Right atrium auricular region (tissue), 2 donors: ENCODE results near the gene PLEKHM2. TPM values are rescaled to one million over a fixed set of nuclear protein-coding genes. Genes with fewer than 3 reads are reported as not detected.

Source experiments
- DNase-seq: peaks from one replicate; pipeline ENCODE4 v3.0.0-alpha.2; 2019; ENCODE audit warnings: low spot score
- H3K27ac ChIP-seq, 2 donors: fragments of 200-600 bp; sonication (generic); 1 replicate in 1 of 2; 2 replicates in 1 of 2; pipeline ENCODE4 v1.5.1; 2016 to 2019
- H3K27me3 ChIP-seq, 2 donors: fragments of 200-600 bp; sonication (generic); one replicate each; pipeline versions ENCODE4 v1.5.1 to v1.6.0; 2017 to 2019
- H3K36me3 ChIP-seq: fragments of 200-600 bp; sonication (generic); one replicate; pipeline ENCODE4 v1.5.1; 2016
- H3K4me1 ChIP-seq, 2 donors: fragments of 200-600 bp; sonication (generic); one replicate each; pipeline versions ENCODE4 v1.5.1 to v1.6.0; 2017 to 2019
- H3K4me3 ChIP-seq, 2 donors: fragments of 200-600 bp; sonication (generic); 1 replicate in 1 of 2; 2 replicates in 1 of 2; pipeline ENCODE4 v1.5.1; 2017 to 2019; ENCODE audit warnings: mild to moderate bottlenecking in 1 of 2, moderate library complexity in 1 of 2
- H3K9me3 ChIP-seq, 2 donors: fragments of 200-600 bp; sonication (generic); one replicate each; pipeline ENCODE4 v1.5.1; 2019
- total RNA-seq, 2 donors: library from RNA; depleted of rRNA; stranded (reverse); fragments of >200 nt; gene quantifications; one replicate each; pipeline ENCODE4 v1.1.0, GENCODE V29; 2016
- TF ChIP-seq, protein P1 (sequence below), 2 donors: fragments of 200-600 bp; sonication (generic); IDR thresholded peaks; one replicate each; pipeline ENCODE4 v1.5.1; 2019; ENCODE audit warnings: antibody characterized with exemption in 2 of 2

Gene PLEKHM2
- total RNA-seq, 2 donors from 2014 or later = 53.6 to 78.1 TPM

DNA sequence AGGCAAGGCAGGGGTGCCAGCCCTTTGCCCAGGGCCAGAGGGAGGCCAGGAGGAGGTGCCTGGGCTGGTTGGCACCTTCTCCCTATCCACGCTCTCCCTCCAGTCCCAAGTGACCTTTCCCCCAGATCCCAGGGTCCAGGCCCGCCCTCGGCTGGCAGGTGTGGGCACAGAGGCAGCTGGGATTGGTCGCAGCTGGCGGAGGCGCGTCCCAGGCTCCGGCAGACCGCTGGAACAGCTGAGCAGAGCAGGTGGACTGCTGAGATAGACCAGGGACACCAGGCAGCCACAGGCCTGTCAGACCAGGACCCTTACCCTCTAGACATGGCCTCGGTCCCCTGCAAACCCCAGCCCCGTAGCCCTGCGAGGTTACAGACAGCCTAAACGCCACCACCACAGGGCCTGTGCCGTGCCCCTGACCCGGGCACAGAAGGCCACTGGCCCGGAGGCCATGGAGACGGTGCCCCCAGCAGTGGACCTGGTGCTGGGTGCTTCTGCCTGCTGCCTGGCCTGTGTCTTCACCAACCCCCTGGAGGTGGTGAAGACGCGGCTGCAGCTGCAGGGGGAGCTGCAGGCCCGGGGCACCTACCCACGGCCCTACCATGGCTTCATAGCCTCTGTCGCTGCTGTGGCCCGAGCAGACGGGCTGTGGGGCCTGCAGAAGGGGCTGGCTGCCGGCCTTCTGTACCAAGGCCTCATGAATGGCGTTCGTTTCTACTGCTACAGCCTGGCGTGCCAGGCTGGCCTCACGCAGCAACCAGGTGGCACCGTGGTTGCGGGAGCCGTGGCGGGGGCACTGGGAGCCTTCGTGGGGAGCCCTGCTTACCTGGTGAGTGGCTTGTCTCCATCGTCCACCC, 52.1 kb downstream of the PLEKHM2 start, which contains the start of gene SLC25A34:
SLC25A34 (plus strand) TSS at position 221 of the 854 bp plus-strand sequence; CDS start at position 449, 228 bp downstream.
- Histone ChIP-seq H3K36me3 (peaks cover 39% of the 10 kb centered on the region), H3K27me3 (no peaks in the 10 kb centered on the region), H3K4me1 (peaks cover 0 to 38% of the 10 kb centered on the region in 2 donors), H3K9me3 (no peaks in the 10 kb centered on the region), H3K4me3 (peak within 1 kb of the TSS; percentile 13 to 26), H3K27ac (peak within 1 kb of the TSS; percentile 79 to 94)
- DNase-seq = no peak
- TF ChIP-seq, protein P1, sequence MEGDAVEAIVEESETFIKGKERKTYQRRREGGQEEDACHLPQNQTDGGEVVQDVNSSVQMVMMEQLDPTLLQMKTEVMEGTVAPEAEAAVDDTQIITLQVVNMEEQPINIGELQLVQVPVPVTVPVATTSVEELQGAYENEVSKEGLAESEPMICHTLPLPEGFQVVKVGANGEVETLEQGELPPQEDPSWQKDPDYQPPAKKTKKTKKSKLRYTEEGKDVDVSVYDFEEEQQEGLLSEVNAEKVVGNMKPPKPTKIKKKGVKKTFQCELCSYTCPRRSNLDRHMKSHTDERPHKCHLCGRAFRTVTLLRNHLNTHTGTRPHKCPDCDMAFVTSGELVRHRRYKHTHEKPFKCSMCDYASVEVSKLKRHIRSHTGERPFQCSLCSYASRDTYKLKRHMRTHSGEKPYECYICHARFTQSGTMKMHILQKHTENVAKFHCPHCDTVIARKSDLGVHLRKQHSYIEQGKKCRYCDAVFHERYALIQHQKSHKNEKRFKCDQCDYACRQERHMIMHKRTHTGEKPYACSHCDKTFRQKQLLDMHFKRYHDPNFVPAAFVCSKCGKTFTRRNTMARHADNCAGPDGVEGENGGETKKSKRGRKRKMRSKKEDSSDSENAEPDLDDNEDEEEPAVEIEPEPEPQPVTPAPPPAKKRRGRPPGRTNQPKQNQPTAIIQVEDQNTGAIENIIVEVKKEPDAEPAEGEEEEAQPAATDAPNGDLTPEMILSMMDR (IDR thresholded peaks at IDR 0.05) = no peak

DNA sequence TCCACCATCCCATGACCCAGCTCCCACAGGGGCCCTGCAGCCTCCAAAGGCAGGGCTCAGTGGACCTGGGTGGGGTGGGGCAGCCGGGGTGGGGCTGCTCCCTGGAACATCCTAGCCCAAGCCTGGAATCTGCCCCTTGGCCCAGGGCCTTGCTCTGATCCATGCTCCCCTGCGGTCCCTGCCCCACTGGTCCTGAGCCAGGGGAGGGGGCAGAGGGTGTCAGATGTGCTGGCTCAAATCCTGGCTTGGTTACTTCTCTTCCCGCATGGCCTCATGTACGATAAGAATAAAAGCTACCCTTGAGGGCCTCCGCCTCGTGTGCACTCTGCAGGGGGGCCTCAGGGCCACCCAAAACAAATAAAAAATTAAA, 52.8 kb downstream of the PLEKHM2 start:
- peak overlapping the region in 1 of 2 donors; percentile 26 for H3K4me3 ChIP-seq
- no peak for DNase-seq
- TF ChIP-seq, protein P1 (IDR thresholded peaks at IDR 0.05) = no peak
- no peaks in the 10 kb centered on the region for H3K9me3 ChIP-seq
- H3K27me3 ChIP-seq = no peaks in the 10 kb centered on the region
- peak overlapping the region; percentile 79 to 94 for H3K27ac ChIP-seq
- H3K4me1 ChIP-seq = peaks cover 0 to 42% of the 10 kb centered on the region in 2 donors
- H3K36me3 ChIP-seq = peaks cover 33% of the 10 kb centered on the region

DNA sequence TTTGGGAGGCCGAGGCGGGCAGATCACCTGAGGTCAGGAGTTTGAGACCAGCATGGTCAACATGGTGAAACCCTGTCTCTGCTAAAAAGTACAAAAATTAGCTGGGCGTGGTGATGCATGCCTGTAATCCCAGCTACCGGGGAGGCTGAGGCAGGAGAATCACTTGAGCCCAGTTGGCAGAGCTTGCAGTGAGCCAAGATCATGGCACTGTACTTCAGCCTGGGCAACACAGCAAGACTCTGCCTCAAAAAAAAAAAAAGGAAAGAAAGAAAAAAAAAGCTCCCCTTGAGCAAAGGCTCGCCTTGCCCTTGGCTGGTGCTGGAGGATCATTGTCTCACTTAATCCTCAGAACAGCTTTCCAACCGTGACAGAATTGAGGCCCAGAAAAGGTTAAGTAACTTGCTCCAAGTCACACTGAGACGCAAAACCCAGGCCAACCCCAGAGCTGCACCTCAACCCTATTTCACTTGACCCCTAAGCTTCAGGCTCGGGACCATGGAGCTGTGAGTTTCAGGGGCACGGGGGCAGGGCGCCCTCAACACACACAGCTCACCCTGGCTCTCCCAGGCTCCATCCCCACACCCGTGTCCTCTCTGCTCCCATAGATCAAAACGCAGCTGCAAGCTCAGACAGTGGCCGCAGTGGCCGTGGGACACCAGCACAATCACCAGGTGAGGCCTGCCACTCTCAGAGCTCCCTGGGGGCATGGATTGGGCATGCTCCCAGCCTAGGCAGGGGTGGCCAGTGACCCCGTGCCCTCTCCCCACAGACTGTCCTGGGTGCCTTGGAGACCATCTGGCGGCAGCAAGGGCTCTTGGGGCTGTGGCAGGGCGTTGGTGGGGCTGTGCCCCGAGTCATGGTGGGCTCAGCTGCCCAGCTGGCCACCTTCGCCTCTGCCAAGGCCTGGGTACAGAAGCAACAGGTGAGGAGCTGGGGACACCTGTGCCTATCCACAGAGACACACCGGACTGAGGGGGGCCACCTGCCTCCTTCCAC, 53.5 kb downstream of the PLEKHM2 start:
- DNase-seq = no peak
- Histone ChIP-seq H3K36me3 (peaks cover 25% of the 10 kb centered on the region), H3K27ac (peak overlapping the region; percentile 79 to 94), H3K4me3 (no peak overlapping the region), H3K4me1 (peaks cover 0 to 42% of the 10 kb centered on the region in 2 donors), H3K9me3 (no peaks in the 10 kb centered on the region), H3K27me3 (no peaks in the 10 kb centered on the region)
- TF ChIP-seq, protein P1 (IDR thresholded peaks at IDR 0.05) = no peak

DNA sequence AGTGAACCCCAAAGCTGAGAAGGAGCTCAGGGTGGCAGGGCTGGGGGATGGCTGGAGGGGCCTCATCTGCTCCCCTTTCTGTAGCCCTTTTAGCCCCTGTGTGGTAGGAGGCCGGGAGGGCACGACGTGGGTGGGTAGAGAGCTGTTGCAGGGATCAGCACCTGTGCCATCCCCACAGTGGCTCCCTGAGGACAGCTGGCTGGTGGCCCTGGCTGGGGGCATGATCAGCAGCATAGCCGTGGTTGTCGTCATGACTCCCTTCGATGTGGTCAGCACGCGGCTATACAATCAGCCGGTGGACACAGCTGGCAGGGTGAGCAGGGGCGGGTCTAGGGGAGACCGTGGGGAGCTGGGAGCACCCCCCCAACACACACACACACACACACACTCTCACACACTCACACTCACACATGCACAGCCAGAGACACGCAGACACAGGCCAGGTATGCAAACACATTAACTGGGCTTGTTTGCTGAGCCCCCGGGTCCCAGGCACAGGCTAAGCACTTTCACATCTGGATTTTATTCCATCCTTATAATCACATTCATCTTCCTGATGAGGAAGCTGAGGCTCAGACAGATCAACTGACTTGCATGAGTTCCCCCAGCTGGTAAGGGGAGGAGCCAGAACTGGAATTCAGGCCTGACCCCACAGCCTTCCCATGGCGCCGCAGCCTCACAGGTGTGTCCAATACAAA, 54.4 kb downstream of the PLEKHM2 start:
- no peak for DNase-seq
- H3K27ac ChIP-seq = no peak overlapping the region
- H3K9me3 ChIP-seq = no peaks in the 10 kb centered on the region
- TF ChIP-seq, protein P1 (IDR thresholded peaks at IDR 0.05) = no peak
- peaks cover 0 to 42% of the 10 kb centered on the region in 2 donors for H3K4me1 ChIP-seq
- H3K4me3 ChIP-seq = no peak overlapping the region
- H3K27me3 ChIP-seq = no peaks in the 10 kb centered on the region
- peaks cover 16% of the 10 kb centered on the region for H3K36me3 ChIP-seq

DNA sequence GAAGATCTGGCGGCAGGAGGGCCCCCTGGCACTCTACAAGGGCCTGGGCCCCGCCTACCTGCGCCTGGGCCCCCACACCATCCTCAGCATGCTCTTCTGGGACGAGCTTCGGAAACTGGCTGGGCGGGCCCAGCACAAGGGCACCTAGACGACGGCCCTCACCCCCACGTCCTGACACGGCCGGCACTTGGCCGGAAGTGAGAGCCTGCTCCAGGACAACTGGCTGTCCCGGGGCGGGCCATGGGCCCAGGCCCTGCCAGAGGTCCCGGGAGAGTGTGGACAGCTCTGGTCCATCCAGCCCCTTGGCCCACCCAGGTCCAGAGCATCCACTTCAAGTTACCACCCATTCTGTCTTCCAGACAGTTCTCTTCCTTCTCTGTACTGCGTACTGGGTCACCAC, 55.1 kb downstream of the PLEKHM2 start:
- no peak for DNase-seq
- Histone ChIP-seq H3K4me3 (no peak overlapping the region), H3K4me1 (peaks cover 0 to 42% of the 10 kb centered on the region in 2 donors), H3K27ac (no peak overlapping the region), H3K36me3 (peaks cover 9% of the 10 kb centered on the region), H3K9me3 (no peaks in the 10 kb centered on the region), H3K27me3 (no peaks in the 10 kb centered on the region)
- TF ChIP-seq, protein P1 (IDR thresholded peaks at IDR 0.05) = no peak
